DOHH2 (cell line): ENCODE measurements around the gene DPP10.

Source experiments
- H3F3A ChIP-seq: fragments of 200-600 bp; sonication (generic), shearing (Covaris generic); 2 replicates; pipeline ENCODE4 v1.6.0; 2016; ENCODE audit warnings: antibody characterized with exemption, mild to moderate bottlenecking; ENCODE audit not compliant: control insufficient read depth, insufficient read depth
- H3K27ac ChIP-seq: fragments of 200-600 bp; sonication (generic); 2 replicates; pipeline ENCODE4 v1.5.1; 2014; ENCODE audit warnings: low read depth, mild to moderate bottlenecking, low read length, moderate library complexity
- H3K27me3 ChIP-seq: fragments of 200-600 bp; sonication (generic); 2 replicates; pipeline ENCODE4 v1.6.1; 2014; ENCODE audit warnings: mild to moderate bottlenecking, low read length, mixed read lengths; ENCODE audit not compliant: control insufficient read depth
- H3K36me3 ChIP-seq: fragments of 200-600 bp; sonication (generic); 2 replicates; pipeline ENCODE4 v1.6.1; 2014; ENCODE audit warnings: mild to moderate bottlenecking, low read length, moderate library complexity, mixed read lengths; ENCODE audit not compliant: control insufficient read depth
- H3K4me1 ChIP-seq: fragments of 200-600 bp; sonication (generic); 2 replicates; pipeline ENCODE4 v1.6.1; 2014; ENCODE audit warnings: mild to moderate bottlenecking, low read length, mixed read lengths; ENCODE audit not compliant: control insufficient read depth
- H3K4me2 ChIP-seq: fragments of 200-600 bp; sonication (generic); 2 replicates; pipeline ENCODE4 v1.6.0; 2014; ENCODE audit warnings: mild to moderate bottlenecking, low read length, moderate library complexity
- H3K4me3 ChIP-seq: fragments of 200-600 bp; sonication (generic); 2 replicates; pipeline ENCODE4 v1.5.1; 2014; ENCODE audit warnings: mild to moderate bottlenecking, low read length, mixed read lengths
- H3K79me2 ChIP-seq: fragments of 200-600 bp; sonication (generic); 2 replicates; pipeline ENCODE4 v1.6.1; 2014; ENCODE audit warnings: mild to moderate bottlenecking, low read length, mixed read lengths; ENCODE audit not compliant: control insufficient read depth
- H3K9me2 ChIP-seq: fragments of 200-600 bp; sonication (generic); replicated peaks from 2 replicates; pipeline ENCODE4 v1.6.1; 2014; ENCODE audit warnings: mild to moderate bottlenecking, low read length, mixed read lengths; ENCODE audit not compliant: control insufficient read depth
- H3K9me3 ChIP-seq: fragments of 200-600 bp; sonication (generic); 2 replicates; pipeline ENCODE4 v1.6.1; 2014; ENCODE audit warnings: antibody characterized with exemption, low read length, mixed read lengths; ENCODE audit not compliant: control insufficient read depth, insufficient read depth
- H4K20me1 ChIP-seq: fragments of 200-600 bp; sonication (generic); 2 replicates; pipeline ENCODE4 v1.6.0; 2014; ENCODE audit warnings: low read depth, mild to moderate bottlenecking, antibody characterized with exemption, low read length, moderate library complexity; ENCODE audit not compliant: control insufficient read depth, insufficient read depth
- CTCF ChIP-seq: fragments of 200-600 bp; sonication (generic); IDR thresholded peaks from one replicate; pipeline ENCODE4 v1.5.1; 2014; ENCODE audit warnings: antibody characterized with exemption, mild to moderate bottlenecking, low read depth, low read length; ENCODE audit not compliant: poor library complexity, severe bottlenecking
- EZH2phosphoT487 ChIP-seq: fragments of 200-600 bp; sonication (generic); IDR thresholded peaks from 2 replicates; pipeline ENCODE4 v1.6.1; 2017; ENCODE audit warnings: borderline replicate concordance, mild to moderate bottlenecking, antibody characterized with exemption, low read length, moderate library complexity, mixed read lengths

DPP10 gene

GRCh38 chr2:114661971-114662939, 219.8 kb downstream of the DPP10 start:
- Histone ChIP-seq H3K9me2 (no peaks in the 10 kb centered on the region), H3K27ac (no peak overlapping the region), H3K4me3 (no peak overlapping the region), H3K36me3 (no peaks in the 10 kb centered on the region), H3K79me2 (no peaks in the 10 kb centered on the region), H3K9me3 (peaks cover 9% of the 10 kb centered on the region; the same call in 1 of the 2 replicates), H3K27me3 (no peaks in the 10 kb centered on the region), H3K4me2 (no peak overlapping the region), H4K20me1 (no peaks in the 10 kb centered on the region), H3K4me1 (no peaks in the 10 kb centered on the region), H3F3A (no peaks in the 10 kb centered on the region)
- TF ChIP-seq CTCF (no peak), EZH2phosphoT487 (no peak)

DNA sequence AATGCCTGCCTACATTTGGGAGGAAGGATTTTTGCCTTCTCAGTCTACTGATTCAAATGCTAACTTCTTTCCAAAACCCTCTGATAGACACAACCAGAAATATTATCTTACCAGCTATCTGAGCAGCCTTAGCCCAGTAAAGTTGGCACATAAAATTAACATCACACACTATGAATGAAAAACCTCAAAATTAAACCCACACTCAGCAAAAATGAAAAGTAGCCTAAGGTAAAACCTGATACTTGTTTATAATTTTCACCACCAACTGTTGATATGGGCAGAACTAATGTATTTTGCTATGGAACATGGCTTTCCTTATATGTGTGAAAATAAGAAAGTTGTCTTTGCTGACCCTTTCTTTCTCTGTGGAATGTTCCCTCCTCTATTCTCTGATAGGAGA, 226.0 kb downstream of the DPP10 start:
- Histone ChIP-seq H3K9me2 (no peaks in the 10 kb centered on the region), H3K36me3 (no peaks in the 10 kb centered on the region), H3K79me2 (no peaks in the 10 kb centered on the region), H4K20me1 (no peaks in the 10 kb centered on the region), H3K4me3 (no peak overlapping the region), H3K4me2 (no peak overlapping the region), H3F3A (no peaks in the 10 kb centered on the region), H3K27me3 (no peaks in the 10 kb centered on the region), H3K4me1 (no peaks in the 10 kb centered on the region), H3K27ac (no peak overlapping the region), H3K9me3 (no peaks in the 10 kb centered on the region)
- TF ChIP-seq EZH2phosphoT487 (no peak), CTCF (no peak)

DNA sequence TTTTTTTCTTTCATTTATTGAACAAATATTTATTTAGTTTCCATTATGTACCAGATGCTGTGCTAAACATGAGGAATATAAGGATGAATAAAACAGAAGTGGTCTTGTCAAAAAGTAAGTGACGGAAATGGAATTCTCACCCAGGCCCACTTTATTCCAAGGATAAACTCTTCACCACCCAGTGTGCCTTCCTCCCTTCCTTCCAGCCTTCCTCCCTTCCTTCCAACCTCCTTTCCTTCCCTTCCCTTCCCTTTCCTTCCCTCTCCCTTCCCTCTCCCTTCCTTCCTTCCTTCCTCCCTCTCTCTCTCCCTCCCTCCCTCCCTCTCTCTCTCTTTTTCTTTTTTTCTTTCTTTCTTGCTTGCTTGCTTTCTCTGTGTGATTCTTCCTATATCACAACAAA, 240.8 kb downstream of the DPP10 start:
- Histone ChIP-seq H3K9me3 (no peaks in the 10 kb centered on the region), H3K79me2 (no peaks in the 10 kb centered on the region), H3K9me2 (no peaks in the 10 kb centered on the region), H3K36me3 (no peaks in the 10 kb centered on the region), H3F3A (no peaks in the 10 kb centered on the region), H3K27ac (no peak overlapping the region), H3K4me2 (no peak overlapping the region), H4K20me1 (no peaks in the 10 kb centered on the region), H3K4me3 (no peak overlapping the region), H3K4me1 (no peaks in the 10 kb centered on the region), H3K27me3 (no peaks in the 10 kb centered on the region)
- no peak for TF ChIP-seq EZH2phosphoT487
- TF ChIP-seq CTCF, result no peak
